AG09309 (cell line): ENCODE results near the gene NMT2.

Source experiments
- DNase-seq: peaks from one replicate; pipeline ENCODE4 v3.0.0-alpha.2; 2010; ENCODE audit warnings: low read depth
- H3K4me3 ChIP-seq: 2 replicates; pipeline ENCODE4 v1.5.1; 2011; ENCODE audit warnings: mild to moderate bottlenecking, low read depth, low read length, moderate library complexity; ENCODE audit not compliant: control insufficient read depth
- CTCF ChIP-seq: IDR thresholded peaks from 2 replicates; pipeline ENCODE4 v1.5.1; 2011; ENCODE audit warnings: mild to moderate bottlenecking, low read depth, low read length, inconsistent platforms; ENCODE audit not compliant: insufficient read depth, control insufficient read depth; ENCODE audit errors: missing control alignments

NMT2 gene

GRCh38 chr10:15168291-15168785, at the start of gene NMT2:
Gene NMT2 (minus strand): TSS chr10:15168693. CDS start chr10:15168612, 81 bp downstream.
- peak; percentile 40 for TF ChIP-seq CTCF
- H3K4me3 ChIP-seq: peak within 1 kb of the TSS; percentile 80
- no peak for DNase-seq

- DNase-seq: no peak
- TF ChIP-seq CTCF: no peak
- no peak overlapping the region for H3K4me3 ChIP-seq
Observed at GRCh38 chr10:15216700-15217099, 48.2 kb upstream of the NMT2 start.

- H3K4me3 ChIP-seq: no peak overlapping the region
- DNase-seq: no peak
- no peak for TF ChIP-seq CTCF
Observed at GRCh38 chr10:15214237-15214636, 45.7 kb upstream of the NMT2 start.

GRCh38 chr10:15213461-15213861, 45.0 kb upstream of the NMT2 start:
- DNase-seq: no peak
- TF ChIP-seq CTCF: no peak
- no peak overlapping the region for H3K4me3 ChIP-seq

GRCh38 chr10:15211464-15211979, 43.0 kb upstream of the NMT2 start:
- DNase-seq: peak; percentile 51
- TF ChIP-seq CTCF: no peak
- H3K4me3 ChIP-seq: no peak overlapping the region

- TF ChIP-seq CTCF: no peak
- no peak overlapping the region for H3K4me3 ChIP-seq
- no peak for DNase-seq
Observed at GRCh38 chr10:15210521-15210920, 42.0 kb upstream of the NMT2 start.
